ENCODE measurements around the gene SERPINB1.

DNA sequence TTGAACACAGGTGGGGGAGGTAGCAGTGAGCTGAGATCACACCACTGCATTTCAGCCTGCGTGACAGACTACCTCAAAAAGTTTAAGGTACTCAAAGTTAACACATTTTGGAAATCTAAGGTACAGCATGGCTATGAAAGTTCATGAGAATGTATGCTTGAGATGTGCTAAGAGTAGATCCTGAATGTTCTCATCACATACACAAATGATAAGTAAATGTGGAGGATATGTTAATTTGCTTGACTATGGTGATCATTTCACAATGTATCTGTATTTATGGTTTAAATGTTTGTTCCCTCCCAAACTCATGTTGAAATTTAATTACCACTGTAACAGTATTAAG is 20.1 kb upstream of the SERPINB1 start:
- TF ChIP-seq, protein P1, sequence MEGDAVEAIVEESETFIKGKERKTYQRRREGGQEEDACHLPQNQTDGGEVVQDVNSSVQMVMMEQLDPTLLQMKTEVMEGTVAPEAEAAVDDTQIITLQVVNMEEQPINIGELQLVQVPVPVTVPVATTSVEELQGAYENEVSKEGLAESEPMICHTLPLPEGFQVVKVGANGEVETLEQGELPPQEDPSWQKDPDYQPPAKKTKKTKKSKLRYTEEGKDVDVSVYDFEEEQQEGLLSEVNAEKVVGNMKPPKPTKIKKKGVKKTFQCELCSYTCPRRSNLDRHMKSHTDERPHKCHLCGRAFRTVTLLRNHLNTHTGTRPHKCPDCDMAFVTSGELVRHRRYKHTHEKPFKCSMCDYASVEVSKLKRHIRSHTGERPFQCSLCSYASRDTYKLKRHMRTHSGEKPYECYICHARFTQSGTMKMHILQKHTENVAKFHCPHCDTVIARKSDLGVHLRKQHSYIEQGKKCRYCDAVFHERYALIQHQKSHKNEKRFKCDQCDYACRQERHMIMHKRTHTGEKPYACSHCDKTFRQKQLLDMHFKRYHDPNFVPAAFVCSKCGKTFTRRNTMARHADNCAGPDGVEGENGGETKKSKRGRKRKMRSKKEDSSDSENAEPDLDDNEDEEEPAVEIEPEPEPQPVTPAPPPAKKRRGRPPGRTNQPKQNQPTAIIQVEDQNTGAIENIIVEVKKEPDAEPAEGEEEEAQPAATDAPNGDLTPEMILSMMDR (IDR thresholded peaks at IDR 0.05) = no peak
- TF ChIP-seq RCOR1 (IDR thresholded peaks at IDR 0.05; ENCODE audit: low read length) (no peak), TAF1 (IDR thresholded peaks at IDR 0.05; ENCODE audit: borderline replicate concordance, low read depth, low read length) (no peak), EZH2phosphoT487 (IDR thresholded peaks at IDR 0.05; ENCODE audit: borderline replicate concordance, low read depth) (no peak), MXI1 (IDR thresholded peaks at IDR 0.05; ENCODE audit: low read depth, low read length) (no peak)
